ENCODE results near the gene BTRC. TPM values are rescaled to one million over a fixed set of nuclear protein-coding genes. Genes with fewer than 3 reads are reported as not detected.
A peak's percentile ranks its signal among the peaks of the same experiment; 100 is the strongest.

BTRC gene
- total RNA-seq, 2 donors from 2014 or later, result 21.8 to 31.5 TPM

DNA sequence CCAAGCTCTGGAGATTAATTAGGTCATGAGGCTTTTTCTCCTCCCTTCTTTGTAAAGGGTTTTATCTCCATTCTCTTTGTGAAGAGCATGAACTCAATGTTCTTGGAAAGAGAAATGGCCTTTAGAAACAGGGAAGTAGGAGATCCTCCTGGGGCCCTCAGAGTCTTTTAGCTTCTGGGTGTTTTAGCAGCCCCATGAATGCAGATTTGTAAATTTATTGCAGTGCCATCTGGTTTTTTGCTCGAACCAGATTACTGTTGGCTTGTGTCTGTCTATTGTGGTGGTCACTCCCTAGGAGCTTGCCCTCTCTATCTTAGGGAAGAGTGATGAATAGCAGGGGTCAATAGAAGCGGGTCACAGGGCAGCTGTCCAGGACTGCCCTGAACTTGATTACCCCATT, 110.6 kb downstream of the BTRC start:
- Mint-ChIP-seq H3K36me3 (ENCODE audit: insufficient read depth in 2 of 2) (no peaks in the 10 kb centered on the region), H3K4me3 (no peak overlapping the region), H3K4me1 (ENCODE audit: low read depth) (peaks cover 6% of the 10 kb centered on the region), H3K27me3 (ENCODE audit: low read depth) (no peaks in the 10 kb centered on the region), H3K27ac (no peak overlapping the region), H3K9me3 (no peaks in the 10 kb centered on the region)
- no peak for ATAC-seq (replicated peaks in 1 of 2)
- no peak for DNase-seq

- no peaks in the 10 kb centered on the region for H3K36me3 Mint-ChIP-seq (ENCODE audit: insufficient read depth in 2 of 2)
- no peak overlapping the region for H3K4me3 Mint-ChIP-seq
- DNase-seq, result no peak
- no peak for ATAC-seq (replicated peaks in 1 of 2)
- peaks cover 6% of the 10 kb centered on the region for H3K4me1 Mint-ChIP-seq (ENCODE audit: low read depth)
- H3K27ac Mint-ChIP-seq, result no peak overlapping the region
- no peaks in the 10 kb centered on the region for H3K9me3 Mint-ChIP-seq
- H3K27me3 Mint-ChIP-seq (ENCODE audit: low read depth), result no peaks in the 10 kb centered on the region
Measured at GRCh38 chr10:101466016-101466912, 112.3 kb downstream of the BTRC start.

DNA sequence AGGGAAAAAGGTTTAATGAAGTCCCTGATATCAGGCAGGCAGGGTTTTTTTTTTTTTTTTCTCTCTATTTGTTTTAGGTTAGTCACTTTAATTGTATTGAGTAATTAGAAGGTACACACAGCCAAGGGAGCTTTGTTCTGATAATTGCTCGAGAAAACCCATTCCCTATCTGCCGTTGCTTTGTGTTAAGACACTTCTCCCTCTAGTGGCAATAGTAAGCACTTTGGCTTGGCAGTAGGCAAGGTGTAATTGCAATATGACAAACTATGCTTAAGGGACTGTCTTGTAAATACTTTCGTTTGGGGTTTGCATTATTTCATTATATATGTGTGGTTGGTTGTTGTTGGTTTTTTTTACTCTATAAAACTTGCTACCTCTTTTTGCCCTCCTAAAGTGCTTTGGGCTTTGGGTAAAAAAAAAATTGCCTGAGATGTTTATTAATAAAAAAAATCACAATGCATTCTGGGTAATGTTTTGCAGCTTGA, 113.4 kb downstream of the BTRC start:
- DNase-seq, result peak; percentile 19 to 31
- Mint-ChIP-seq H3K27ac (peak overlapping the region; percentile 22), H3K36me3 (ENCODE audit: insufficient read depth in 2 of 2) (no peaks in the 10 kb centered on the region), H3K4me3 (peak overlapping the region in 1 of 2 donors; percentile 20), H3K9me3 (no peaks in the 10 kb centered on the region), H3K27me3 (ENCODE audit: low read depth) (no peaks in the 10 kb centered on the region), H3K4me1 (ENCODE audit: low read depth) (peaks cover 6% of the 10 kb centered on the region)
- peak; percentile 74 to 79 for ATAC-seq (replicated peaks in 1 of 2)

DNA sequence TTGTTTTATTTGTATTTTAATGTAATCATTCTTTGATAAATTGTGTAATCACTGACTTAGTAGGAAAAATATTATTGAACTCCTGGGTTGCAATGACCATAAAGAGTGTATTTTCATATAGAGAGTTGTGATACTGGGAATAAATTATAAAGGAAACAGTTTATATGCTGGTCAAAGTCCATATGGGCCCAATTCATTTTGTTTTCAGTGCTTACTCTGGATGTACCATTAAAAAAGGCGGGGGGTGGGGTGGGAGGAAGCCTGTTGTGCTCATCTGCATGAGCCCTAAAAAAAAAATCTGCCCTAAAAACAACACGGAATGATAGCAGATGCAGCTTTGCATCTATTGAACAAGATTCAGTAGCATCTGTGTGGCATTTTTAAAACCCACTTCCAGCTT, 114.2 kb downstream of the BTRC start:
- no peak overlapping the region for H3K27ac Mint-ChIP-seq
- no peaks in the 10 kb centered on the region for H3K36me3 Mint-ChIP-seq (ENCODE audit: insufficient read depth in 2 of 2)
- ATAC-seq (replicated peaks in 1 of 2), result no peak
- H3K27me3 Mint-ChIP-seq (ENCODE audit: low read depth), result no peaks in the 10 kb centered on the region
- no peaks in the 10 kb centered on the region for H3K9me3 Mint-ChIP-seq
- no peak for DNase-seq
- H3K4me3 Mint-ChIP-seq, result no peak overlapping the region
- H3K4me1 Mint-ChIP-seq (ENCODE audit: low read depth), result peaks cover 6% of the 10 kb centered on the region

- no peaks in the 10 kb centered on the region for H3K27me3 Mint-ChIP-seq (ENCODE audit: low read depth)
- DNase-seq (no peak), ATAC-seq (replicated peaks in 1 of 2) (no peak)
- no peak overlapping the region for H3K27ac Mint-ChIP-seq
- H3K9me3 Mint-ChIP-seq, result no peaks in the 10 kb centered on the region
- H3K36me3 Mint-ChIP-seq (ENCODE audit: insufficient read depth in 2 of 2), result peaks cover 0 to 2% of the 10 kb centered on the region in 2 donors
- no peak overlapping the region for H3K4me3 Mint-ChIP-seq
- H3K4me1 Mint-ChIP-seq (ENCODE audit: low read depth), result no peaks in the 10 kb centered on the region
Measured at GRCh38 chr10:101476383-101476782, 122.4 kb downstream of the BTRC start.

- no peaks in the 10 kb centered on the region for H3K27me3 Mint-ChIP-seq (ENCODE audit: low read depth)
Measured at GRCh38 chr10:101478956-101479355, 125.0 kb downstream of the BTRC start.

DNA sequence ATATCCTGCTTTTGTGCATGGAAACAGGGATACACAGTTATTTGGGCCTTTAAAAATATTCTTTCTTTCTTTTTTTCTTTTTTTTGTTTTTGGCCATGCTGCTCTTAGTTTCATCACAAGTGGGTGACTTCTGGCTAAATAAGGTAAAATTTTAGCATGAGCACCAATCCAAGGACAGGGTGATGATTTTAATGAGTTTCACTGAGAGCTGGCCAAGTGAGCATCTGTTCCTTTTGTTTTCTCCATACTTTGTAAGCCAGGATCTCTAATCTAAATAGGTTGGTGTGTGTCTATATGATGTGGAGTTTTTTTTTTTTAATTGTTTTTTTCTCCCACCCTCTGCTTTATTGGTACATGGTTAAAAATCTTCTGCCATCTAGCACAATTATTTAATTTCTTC, 127.3 kb downstream of the BTRC start:
- Mint-ChIP-seq H3K4me3 (no peak overlapping the region), H3K4me1 (ENCODE audit: low read depth) (peaks cover 7% of the 10 kb centered on the region), H3K9me3 (no peaks in the 10 kb centered on the region), H3K36me3 (ENCODE audit: insufficient read depth in 2 of 2) (peaks cover 0 to 2% of the 10 kb centered on the region in 2 donors), H3K27ac (no peak overlapping the region), H3K27me3 (ENCODE audit: low read depth) (no peaks in the 10 kb centered on the region)
- DNase-seq (no peak), ATAC-seq (replicated peaks in 1 of 2) (no peak)

More at GRCh38 chr10:101478956-101479355, 125.0 kb downstream of the BTRC start:
- Mint-ChIP-seq H3K36me3 (ENCODE audit: insufficient read depth in 2 of 2) (peaks cover 0 to 2% of the 10 kb centered on the region in 2 donors), H3K4me3 (no peak overlapping the region), H3K4me1 (ENCODE audit: low read depth) (no peaks in the 10 kb centered on the region), H3K27ac (no peak overlapping the region), H3K9me3 (no peaks in the 10 kb centered on the region)
- ATAC-seq (replicated peaks in 1 of 2) (no peak), DNase-seq (no peak)

GRCh38 chr10:101482568-101482967, 128.6 kb downstream of the BTRC start:
- peaks cover 0 to 2% of the 10 kb centered on the region in 2 donors for H3K36me3 Mint-ChIP-seq (ENCODE audit: insufficient read depth in 2 of 2)
- no peak overlapping the region for H3K4me3 Mint-ChIP-seq
- H3K27me3 Mint-ChIP-seq (ENCODE audit: low read depth), result no peaks in the 10 kb centered on the region
- DNase-seq (no peak), ATAC-seq (replicated peaks in 1 of 2) (no peak)
- H3K9me3 Mint-ChIP-seq, result no peaks in the 10 kb centered on the region
- peaks cover 7% of the 10 kb centered on the region for H3K4me1 Mint-ChIP-seq (ENCODE audit: low read depth)
- no peak overlapping the region for H3K27ac Mint-ChIP-seq

- ATAC-seq (replicated peaks in 1 of 2) (no peak), DNase-seq (no peak)
- H3K27ac Mint-ChIP-seq, result no peak overlapping the region
- no peak overlapping the region for H3K4me3 Mint-ChIP-seq
- H3K4me1 Mint-ChIP-seq (ENCODE audit: low read depth), result peaks cover 7% of the 10 kb centered on the region
- no peaks in the 10 kb centered on the region for H3K36me3 Mint-ChIP-seq (ENCODE audit: insufficient read depth in 2 of 2)
- no peaks in the 10 kb centered on the region for H3K9me3 Mint-ChIP-seq
- H3K27me3 Mint-ChIP-seq (ENCODE audit: low read depth), result no peaks in the 10 kb centered on the region
Measured at GRCh38 chr10:101484175-101484745, 130.3 kb downstream of the BTRC start.

DNA sequence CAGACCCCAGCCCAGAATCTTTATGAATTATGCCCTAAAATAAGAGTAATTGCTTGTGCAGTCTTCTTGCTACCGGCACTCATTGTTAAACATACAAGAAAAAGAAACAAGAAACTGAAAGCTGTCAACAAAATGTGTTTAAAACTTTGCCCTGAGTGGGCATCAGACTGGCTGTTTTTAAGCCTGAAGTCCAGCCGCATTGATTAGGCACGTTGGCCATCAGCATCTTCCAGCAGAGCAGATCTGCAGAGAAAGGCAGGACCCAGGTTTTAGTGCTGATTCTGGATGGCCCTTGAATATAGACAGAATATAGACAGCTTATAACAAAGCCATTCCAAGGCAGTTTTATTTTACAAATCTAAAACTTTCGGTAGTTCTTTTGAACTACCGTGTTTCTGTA, 131.2 kb downstream of the BTRC start:
- DNase-seq, result no peak
- Mint-ChIP-seq H3K4me1 (ENCODE audit: low read depth) (peaks cover 7% of the 10 kb centered on the region), H3K9me3 (no peaks in the 10 kb centered on the region), H3K27ac (no peak overlapping the region), H3K4me3 (no peak overlapping the region), H3K27me3 (ENCODE audit: low read depth) (no peaks in the 10 kb centered on the region), H3K36me3 (ENCODE audit: insufficient read depth in 2 of 2) (no peaks in the 10 kb centered on the region)
- ATAC-seq (replicated peaks in 1 of 2), result no peak

GRCh38 chr10:101485681-101486554, 132.0 kb downstream of the BTRC start:
- Mint-ChIP-seq H3K4me3 (no peak overlapping the region), H3K27ac (no peak overlapping the region), H3K9me3 (no peaks in the 10 kb centered on the region), H3K27me3 (ENCODE audit: low read depth) (no peaks in the 10 kb centered on the region), H3K4me1 (ENCODE audit: low read depth) (peaks cover 7% of the 10 kb centered on the region), H3K36me3 (ENCODE audit: insufficient read depth in 2 of 2) (no peaks in the 10 kb centered on the region)
- DNase-seq, result no peak
- ATAC-seq (replicated peaks in 1 of 2), result no peak

DNA sequence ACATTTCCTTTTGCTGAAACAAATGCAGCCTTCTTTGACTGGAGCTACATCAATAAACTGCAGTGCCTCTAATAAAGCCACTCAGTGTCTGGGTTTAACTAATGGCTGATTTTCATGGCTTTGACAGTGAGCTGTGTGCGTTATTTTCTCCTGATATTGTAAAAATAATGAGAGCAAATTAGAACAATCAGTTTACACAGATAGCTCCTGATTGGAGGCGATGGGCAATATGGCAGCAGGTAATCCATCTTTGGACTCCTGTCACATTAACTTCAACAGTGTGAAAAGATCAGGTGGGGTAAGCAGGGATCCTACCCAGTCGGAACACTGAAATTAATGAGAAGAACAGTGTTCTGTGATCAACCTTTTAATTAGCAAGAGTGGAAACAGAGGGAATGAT, 133.4 kb downstream of the BTRC start:
- ATAC-seq (replicated peaks in 1 of 2) (no peak), DNase-seq (no peak)
- no peak overlapping the region for H3K4me3 Mint-ChIP-seq
- no peak overlapping the region for H3K27ac Mint-ChIP-seq
- H3K4me1 Mint-ChIP-seq (ENCODE audit: low read depth), result peaks cover 7% of the 10 kb centered on the region
- no peaks in the 10 kb centered on the region for H3K27me3 Mint-ChIP-seq (ENCODE audit: low read depth)
- no peaks in the 10 kb centered on the region for H3K9me3 Mint-ChIP-seq
- no peaks in the 10 kb centered on the region for H3K36me3 Mint-ChIP-seq (ENCODE audit: insufficient read depth in 2 of 2)

DNA sequence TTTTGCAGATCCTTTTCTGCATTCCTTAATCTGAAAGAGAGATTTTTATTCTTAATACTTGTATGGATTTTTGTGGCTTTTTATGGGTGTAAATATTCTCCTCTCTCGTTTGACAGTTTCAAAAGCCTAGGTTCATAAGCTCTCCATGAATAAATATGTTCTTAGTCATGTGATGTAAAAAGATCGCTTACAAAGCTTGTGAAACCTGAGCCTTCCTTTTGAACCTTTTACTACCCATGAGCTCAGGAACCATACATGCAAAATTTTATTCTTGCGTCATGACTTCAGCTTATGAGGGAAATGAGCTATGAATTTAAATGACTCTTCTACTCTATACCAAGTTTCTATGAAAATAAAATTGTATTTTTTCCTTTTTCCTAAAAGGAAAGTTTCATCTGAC, 135.4 kb downstream of the BTRC start:
- ATAC-seq (replicated peaks in 1 of 2) (no peak), DNase-seq (no peak)
- H3K4me1 Mint-ChIP-seq (ENCODE audit: low read depth), result peaks cover 7% of the 10 kb centered on the region
- no peak overlapping the region for H3K27ac Mint-ChIP-seq
- H3K36me3 Mint-ChIP-seq (ENCODE audit: insufficient read depth in 2 of 2), result no peaks in the 10 kb centered on the region
- H3K27me3 Mint-ChIP-seq (ENCODE audit: low read depth), result no peaks in the 10 kb centered on the region
- H3K9me3 Mint-ChIP-seq, result no peaks in the 10 kb centered on the region
- no peak overlapping the region for H3K4me3 Mint-ChIP-seq

All from activated T-cell treated with anti-CD3 and anti-CD28 coated beads, Interleukin-2, amount 50 U/mL, for 72 hours (primary cell).